H1 (cell line): ENCODE data around the gene F3.

Source experiments
- ATF2 ChIP-seq: IDR thresholded peaks from 2 replicates; pipeline ENCODE4 v1.6.1; 2012; ENCODE audit warnings: low read length, inconsistent platforms
- CTCF ChIP-seq, 3 experiments: IDR thresholded peaks; 1 replicate in 2 of 3; 2 replicates in 1 of 3; pipeline versions ENCODE4 v1.5.1 to v1.6.1; 2011; ENCODE audit warnings: low read length in 3 of 3, mild to moderate bottlenecking in 3 of 3, inconsistent platforms in 2 of 3, low read depth in 1 of 3, moderate library complexity in 1 of 3; ENCODE audit not compliant: insufficient read depth in 1 of 3; ENCODE audit errors: control extremely low read depth in 1 of 3
- EP300 ChIP-seq, 2 experiments: IDR thresholded peaks; 1 replicate in 1 of 2; 2 replicates in 1 of 2; pipeline ENCODE4 v1.6.1; 2011 to 2012; ENCODE audit warnings: low read depth in 2 of 2, low read length in 2 of 2, mild to moderate bottlenecking in 2 of 2, borderline replicate concordance in 1 of 2, inconsistent platforms in 1 of 2, moderate library complexity in 1 of 2
- POLR2A ChIP-seq, 2 experiments: IDR thresholded peaks; 1 replicate in 1 of 2; 2 replicates in 1 of 2; pipeline ENCODE4 v1.6.1; 2011; ENCODE audit warnings: low read depth in 2 of 2, low read length in 2 of 2, mild to moderate bottlenecking in 2 of 2; ENCODE audit errors: control extremely low read depth in 1 of 2
- POU5F1 ChIP-seq: IDR thresholded peaks from 2 replicates; pipeline ENCODE4 v1.6.1; 2011; ENCODE audit warnings: low read depth, mild to moderate bottlenecking, low read length, moderate library complexity

- TF ChIP-seq ATF2 (no peak), POU5F1 (no peak), CTCF (IDR thresholded peaks at IDR 0.05; ENCODE audit: control extremely low read depth in 1 of 3, insufficient read depth in 1 of 3, low read depth in 1 of 3, low read length in 3 of 3) (no peak), EP300 (IDR thresholded peaks at IDR 0.05; ENCODE audit: borderline replicate concordance in 1 of 2, low read depth in 2 of 2, low read length in 2 of 2) (no peak), POLR2A (IDR thresholded peaks at IDR 0.05; ENCODE audit: control extremely low read depth in 1 of 2, low read depth in 2 of 2, low read length in 2 of 2) (no peak)
Measured at GRCh38 chr1:94526152-94526980, 15.2 kb downstream of the F3 start.
